CD4-positive, alpha-beta T cell treated with Interleukin-2 at 100 ng/mL for 4 hours (primary cell): ENCODE results near the gene RBM34.
A peak's percentile ranks its signal among the peaks of the same experiment; 100 is the strongest.

Source experiments
- DNase-seq: peaks from one replicate; pipeline ENCODE4 v3.0.0-alpha.2; 2020; ENCODE audit warnings: low spot score

RBM34 gene

GRCh38 chr1:235156265-235156664, 4.8 kb downstream of the RBM34 start:
- DNase-seq, result no peak

- DNase-seq, result no peak
Observed at GRCh38 chr1:235152235-235152634, 8.8 kb downstream of the RBM34 start.

GRCh38 chr1:235151033-235151432, 10.0 kb downstream of the RBM34 start:
- no peak for DNase-seq

- DNase-seq, result no peak
Observed at GRCh38 chr1:235149824-235150223, 11.2 kb downstream of the RBM34 start.

GRCh38 chr1:235147269-235147668, 13.8 kb downstream of the RBM34 start:
- no peak for DNase-seq

GRCh38 chr1:235145639-235146038, 15.4 kb downstream of the RBM34 start:
- no peak for DNase-seq

GRCh38 chr1:235142991-235143390, 18.1 kb downstream of the RBM34 start:
- no peak for DNase-seq

- no peak for DNase-seq
Observed at GRCh38 chr1:235139315-235139714, 21.7 kb downstream of the RBM34 start.

GRCh38 chr1:235138821-235139220, 22.2 kb downstream of the RBM34 start:
- DNase-seq, result no peak

- DNase-seq, result no peak
Observed at GRCh38 chr1:235136111-235136510, 24.9 kb downstream of the RBM34 start.

- DNase-seq, result no peak
Observed at GRCh38 chr1:235134171-235134570, 26.9 kb downstream of the RBM34 start.

- DNase-seq, result no peak
Observed at GRCh38 chr1:235133086-235133485, 28.0 kb downstream of the RBM34 start.

- DNase-seq, result no peak
Observed at GRCh38 chr1:235131961-235132360, 29.1 kb downstream of the RBM34 start.

GRCh38 chr1:235130766-235131270, 30.2 kb downstream of the RBM34 start:
- DNase-seq, result no peak

GRCh38 chr1:235129774-235130570, 31.1 kb downstream of the RBM34 start:
- DNase-seq, result no peak

GRCh38 chr1:235128456-235129328, 32.4 kb downstream of the RBM34 start, which contains the start of gene TOMM20:
Gene TOMM20, minus strand, starts transcription at chr1:235128837. Its CDS starts 122 bp downstream, at chr1:235128715.
- peak; percentile 96 for DNase-seq

GRCh38 chr1:235127732-235128455, 33.2 kb downstream of the RBM34 start:
- DNase-seq, result peak; percentile 27

- DNase-seq, result no peak
Observed at GRCh38 chr1:235127203-235127602, 33.8 kb downstream of the RBM34 start.

GRCh38 chr1:235124665-235125064, 36.4 kb downstream of the RBM34 start:
- DNase-seq, result no peak

- DNase-seq, result no peak
Observed at GRCh38 chr1:235124111-235124510, 36.9 kb downstream of the RBM34 start.

- DNase-seq, result no peak
Observed at GRCh38 chr1:235122348-235122747, 38.7 kb downstream of the RBM34 start.
